Tibial nerve (tissue), 4 donors: Measurements from ENCODE around the gene PRDM10.

Experiments used
- EP300 ChIP-seq, 2 donors: sonication (generic); formaldehyde crosslinking; IDR thresholded peaks; one replicate each; pipeline ENCODE4 v1.6.1; 2017; ENCODE audit warnings: antibody characterized with exemption in 2 of 2, mild to moderate bottlenecking in 1 of 2
- POLR2A ChIP-seq, 2 donors: fragments of 450-650 bp; IDR thresholded peaks; one replicate each; pipeline ENCODE4 v1.6.1; 2017; ENCODE audit warnings: antibody characterized with exemption in 2 of 2, mild to moderate bottlenecking in 2 of 2, moderate library complexity in 2 of 2
- TF ChIP-seq, protein P1 (sequence below), 5 experiments: fragments of 200-600 bp in 3 of 5; fragments of 450-650 bp in 2 of 5; sonication (generic) in 3 of 5; IDR thresholded peaks; one replicate each; pipeline ENCODE4 v1.5.1; 2016 to 2019; ENCODE audit warnings: antibody characterized with exemption in 5 of 5, mild to moderate bottlenecking in 3 of 5, moderate library complexity in 2 of 5

DNA sequence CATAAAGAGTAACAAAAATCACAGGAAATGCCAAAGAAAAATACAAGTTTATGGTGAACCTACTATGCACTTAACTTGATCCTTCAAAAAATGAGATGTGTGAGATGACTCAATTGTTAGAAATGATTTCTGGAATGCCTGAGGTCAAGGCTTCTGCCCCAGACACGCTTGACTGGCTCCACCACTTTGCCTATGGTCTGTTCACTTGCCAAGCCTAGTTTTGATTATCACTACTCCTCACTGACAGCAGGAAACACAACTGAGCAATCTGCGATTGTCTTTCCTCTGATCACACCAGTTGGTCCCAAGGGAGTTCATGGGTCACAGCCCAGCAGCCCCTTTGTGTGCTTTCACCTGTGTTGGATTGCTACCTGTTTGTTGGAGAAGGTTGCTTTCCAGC lies 20.6 kb upstream of the PRDM10 start:
- no peak for TF ChIP-seq POLR2A (IDR thresholded peaks at IDR 0.05)
- TF ChIP-seq, protein P1, sequence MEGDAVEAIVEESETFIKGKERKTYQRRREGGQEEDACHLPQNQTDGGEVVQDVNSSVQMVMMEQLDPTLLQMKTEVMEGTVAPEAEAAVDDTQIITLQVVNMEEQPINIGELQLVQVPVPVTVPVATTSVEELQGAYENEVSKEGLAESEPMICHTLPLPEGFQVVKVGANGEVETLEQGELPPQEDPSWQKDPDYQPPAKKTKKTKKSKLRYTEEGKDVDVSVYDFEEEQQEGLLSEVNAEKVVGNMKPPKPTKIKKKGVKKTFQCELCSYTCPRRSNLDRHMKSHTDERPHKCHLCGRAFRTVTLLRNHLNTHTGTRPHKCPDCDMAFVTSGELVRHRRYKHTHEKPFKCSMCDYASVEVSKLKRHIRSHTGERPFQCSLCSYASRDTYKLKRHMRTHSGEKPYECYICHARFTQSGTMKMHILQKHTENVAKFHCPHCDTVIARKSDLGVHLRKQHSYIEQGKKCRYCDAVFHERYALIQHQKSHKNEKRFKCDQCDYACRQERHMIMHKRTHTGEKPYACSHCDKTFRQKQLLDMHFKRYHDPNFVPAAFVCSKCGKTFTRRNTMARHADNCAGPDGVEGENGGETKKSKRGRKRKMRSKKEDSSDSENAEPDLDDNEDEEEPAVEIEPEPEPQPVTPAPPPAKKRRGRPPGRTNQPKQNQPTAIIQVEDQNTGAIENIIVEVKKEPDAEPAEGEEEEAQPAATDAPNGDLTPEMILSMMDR (IDR thresholded peaks at IDR 0.05), result no peak
- TF ChIP-seq EP300 (IDR thresholded peaks at IDR 0.05), result no peak
